IPS-18a (cell line): ENCODE measurements around the gene OR2T2.
"Not testable (repeated sequence)": the region's sequence is repeated elsewhere in the genome, so short reads cannot be mapped to it uniquely, and the experiment has no call there.

Experiments
- H3K27ac ChIP-seq: one replicate; pipeline ENCODE4 v1.5.1; 2013; ENCODE audit warnings: low read length
- H3K27me3 ChIP-seq: one replicate; pipeline ENCODE4 v1.6.1; 2013; ENCODE audit warnings: mild to moderate bottlenecking, low read length; ENCODE audit not compliant: control insufficient read depth, insufficient read depth
- H3K36me3 ChIP-seq: one replicate; pipeline ENCODE4 v1.6.1; 2013; ENCODE audit warnings: low read depth, low read length; ENCODE audit not compliant: control insufficient read depth
- H3K4me1 ChIP-seq: one replicate; pipeline ENCODE4 v1.6.1; 2013; ENCODE audit warnings: low read depth, low read length; ENCODE audit not compliant: control insufficient read depth
- H3K4me3 ChIP-seq: one replicate; pipeline ENCODE4 v1.5.1; 2013; ENCODE audit warnings: low read length
- H3K9ac ChIP-seq: one replicate; pipeline ENCODE4 v1.6.1; 2013; ENCODE audit warnings: mild to moderate bottlenecking, low read length, moderate library complexity
- H3K9me3 ChIP-seq: one replicate; pipeline ENCODE4 v1.6.1; 2013; ENCODE audit warnings: low read depth, low read length; ENCODE audit not compliant: control insufficient read depth

The OR2T2 gene, protein sequence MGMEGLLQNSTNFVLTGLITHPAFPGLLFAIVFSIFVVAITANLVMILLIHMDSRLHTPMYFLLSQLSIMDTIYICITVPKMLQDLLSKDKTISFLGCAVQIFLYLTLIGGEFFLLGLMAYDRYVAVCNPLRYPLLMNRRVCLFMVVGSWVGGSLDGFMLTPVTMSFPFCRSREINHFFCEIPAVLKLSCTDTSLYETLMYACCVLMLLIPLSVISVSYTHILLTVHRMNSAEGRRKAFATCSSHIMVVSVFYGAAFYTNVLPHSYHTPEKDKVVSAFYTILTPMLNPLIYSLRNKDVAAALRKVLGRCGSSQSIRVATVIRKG

DNA sequence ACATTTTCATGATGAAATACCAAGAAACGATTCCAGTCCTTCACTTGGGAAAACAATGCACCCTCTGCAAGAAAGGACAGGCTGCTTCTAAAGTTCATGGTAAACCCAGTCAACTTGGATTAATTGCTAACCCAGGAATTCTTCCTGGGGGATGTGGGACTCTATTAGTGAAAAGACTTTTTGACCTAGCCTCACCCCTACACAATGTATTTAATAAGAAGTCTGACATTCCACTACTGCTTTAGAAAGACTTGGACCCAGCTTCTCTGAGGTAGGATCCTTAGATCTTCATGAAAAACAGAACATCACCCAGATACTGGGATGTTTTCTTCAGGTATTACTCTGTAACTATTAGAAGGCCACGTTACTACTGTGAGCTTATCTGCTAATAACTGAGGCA lies at the start of gene OR2T2:
TSS of gene OR2T2 (plus strand) at position 239 of the 400 bp plus-strand sequence. CDS start 7,161 bp downstream, outside the sequence.
- not testable (repeated sequence) for H3K36me3 ChIP-seq, H3K9ac ChIP-seq, H3K27ac ChIP-seq, H3K27me3 ChIP-seq, H3K4me1 ChIP-seq, H3K4me3 ChIP-seq
- peaks cover 30% of the 10 kb centered on the region for H3K9me3 ChIP-seq

DNA sequence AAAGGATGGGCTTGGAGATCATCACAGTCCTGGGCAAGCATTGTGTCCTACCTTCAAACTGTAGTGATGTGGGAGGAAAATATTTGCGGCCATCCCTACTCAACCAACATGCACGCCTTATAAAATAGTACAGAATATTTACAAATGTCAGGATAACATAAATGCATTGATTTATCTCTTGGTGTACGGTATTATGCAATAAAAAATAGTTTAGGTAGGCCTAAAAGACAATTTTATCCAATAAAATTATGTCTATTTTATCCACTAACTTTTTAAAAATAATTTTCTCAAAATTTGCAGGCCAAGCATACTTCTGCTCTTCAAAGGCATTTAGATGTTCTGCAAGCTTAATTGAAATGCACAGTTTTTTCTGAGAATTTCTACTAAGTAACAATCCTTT lies 42.7 kb upstream of the OR2T2 start, which contains the start of gene OR2T1:
TSS of gene OR2T1 (plus strand) at position 301 of the 400 bp plus-strand sequence. CDS start 3,100 bp downstream, outside the sequence.
- Histone ChIP-seq H3K4me3 (no peak within 1 kb of the TSS), H3K4me1 (no peaks in the 10 kb centered on the region), H3K9ac (no peak within 1 kb of the TSS), H3K27ac (no peak within 1 kb of the TSS), H3K27me3 (no peaks in the 10 kb centered on the region), H3K9me3 (peaks cover 69% of the 10 kb centered on the region), H3K36me3 (no peaks in the 10 kb centered on the region)

DNA sequence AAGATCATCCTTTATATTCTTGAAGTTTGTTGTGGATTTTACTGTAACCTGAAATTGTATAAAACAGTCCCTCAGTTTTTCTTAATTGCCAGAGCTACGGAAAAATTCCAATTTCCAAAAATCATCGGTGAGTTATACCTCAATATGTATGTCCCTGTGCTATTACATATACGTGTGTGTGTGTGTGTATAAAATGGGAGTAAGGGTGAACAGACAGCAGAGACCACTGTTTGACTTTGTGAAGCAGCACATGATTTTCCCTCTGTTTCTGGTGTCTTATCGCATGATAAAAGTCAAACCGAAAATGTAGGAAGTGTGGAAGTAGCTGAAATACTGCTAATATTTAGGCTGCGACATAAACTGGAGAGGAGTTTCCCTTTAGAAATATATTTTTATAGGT lies 41.4 kb upstream of the OR2T2 start:
- H3K4me3 ChIP-seq, result no peak overlapping the region
- H3K9ac ChIP-seq, result no peak overlapping the region
- peaks cover 68% of the 10 kb centered on the region for H3K9me3 ChIP-seq
- no peaks in the 10 kb centered on the region for H3K27me3 ChIP-seq
- no peaks in the 10 kb centered on the region for H3K36me3 ChIP-seq
- H3K27ac ChIP-seq, result no peak overlapping the region
- H3K4me1 ChIP-seq, result no peaks in the 10 kb centered on the region

DNA sequence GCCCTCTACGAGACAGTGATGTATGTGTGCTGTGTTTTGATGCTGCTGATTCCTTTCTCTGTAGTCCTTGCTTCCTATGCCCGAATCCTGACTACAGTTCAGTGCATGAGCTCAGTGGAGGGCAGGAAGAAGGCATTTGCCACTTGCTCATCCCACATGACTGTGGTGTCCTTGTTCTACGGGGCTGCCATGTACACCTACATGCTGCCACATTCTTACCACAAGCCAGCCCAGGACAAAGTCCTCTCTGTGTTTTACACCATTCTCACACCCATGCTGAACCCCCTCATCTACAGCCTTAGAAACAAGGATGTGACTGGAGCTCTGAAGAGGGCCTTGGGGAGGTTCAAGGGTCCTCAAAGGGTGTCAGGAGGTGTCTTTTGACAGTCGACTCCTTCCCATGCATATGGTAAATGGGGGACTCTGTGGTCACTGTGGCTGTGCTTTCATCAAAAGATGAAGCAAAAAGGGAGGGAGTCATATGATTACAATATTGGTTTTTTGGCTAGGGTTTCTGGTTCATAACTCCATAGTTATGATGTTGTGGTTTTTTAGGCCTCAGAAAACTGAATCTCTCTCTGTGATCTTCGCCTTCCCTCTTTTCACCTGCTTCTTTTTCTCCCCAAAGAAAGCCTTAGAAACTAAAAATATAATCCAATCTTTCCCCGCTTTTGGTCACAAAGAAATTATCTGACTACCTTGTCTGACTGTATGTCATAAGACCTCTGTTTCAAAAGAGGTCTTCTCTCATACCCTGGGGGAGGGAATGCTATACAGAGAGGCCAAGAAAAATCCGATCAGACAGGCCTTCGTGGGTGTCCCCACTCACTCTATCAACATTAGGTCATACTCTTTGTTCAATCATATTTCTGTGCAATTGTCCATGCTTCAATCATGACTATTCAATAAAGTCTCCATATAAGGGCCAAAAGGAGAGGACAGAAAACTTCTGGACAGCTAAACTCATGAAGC lies 38.4 kb upstream of the OR2T2 start:
- no peak overlapping the region for H3K27ac ChIP-seq
- H3K36me3 ChIP-seq, result no peaks in the 10 kb centered on the region
- no peaks in the 10 kb centered on the region for H3K4me1 ChIP-seq
- H3K9me3 ChIP-seq, result peaks cover 58% of the 10 kb centered on the region
- no peak overlapping the region for H3K4me3 ChIP-seq
- no peak overlapping the region for H3K9ac ChIP-seq
- no peaks in the 10 kb centered on the region for H3K27me3 ChIP-seq

DNA sequence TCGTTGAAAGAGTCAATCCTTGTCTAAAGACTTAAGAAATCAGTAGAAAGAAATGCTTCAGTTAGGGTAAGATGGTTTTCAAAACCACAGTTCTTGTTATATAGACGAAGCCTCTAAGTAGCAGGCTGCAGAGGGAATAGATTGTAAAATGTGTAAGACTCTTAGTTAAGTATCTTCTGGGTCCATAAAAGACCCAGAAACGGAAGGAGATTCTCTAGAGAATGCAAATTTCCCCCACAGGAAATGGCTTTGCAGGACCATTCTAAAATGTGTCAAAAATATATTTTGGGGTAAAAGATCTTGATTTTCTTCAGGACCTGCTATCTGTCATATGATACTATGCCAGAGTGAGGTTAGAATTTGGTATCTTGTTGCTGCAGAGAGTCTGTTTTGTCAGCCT lies 29.2 kb upstream of the OR2T2 start:
- no peak overlapping the region for H3K27ac ChIP-seq
- H3K9me3 ChIP-seq, result peaks cover 68% of the 10 kb centered on the region
- H3K4me1 ChIP-seq, result no peaks in the 10 kb centered on the region
- H3K36me3 ChIP-seq, result no peaks in the 10 kb centered on the region
- no peak overlapping the region for H3K4me3 ChIP-seq
- H3K9ac ChIP-seq, result no peak overlapping the region
- no peaks in the 10 kb centered on the region for H3K27me3 ChIP-seq

DNA sequence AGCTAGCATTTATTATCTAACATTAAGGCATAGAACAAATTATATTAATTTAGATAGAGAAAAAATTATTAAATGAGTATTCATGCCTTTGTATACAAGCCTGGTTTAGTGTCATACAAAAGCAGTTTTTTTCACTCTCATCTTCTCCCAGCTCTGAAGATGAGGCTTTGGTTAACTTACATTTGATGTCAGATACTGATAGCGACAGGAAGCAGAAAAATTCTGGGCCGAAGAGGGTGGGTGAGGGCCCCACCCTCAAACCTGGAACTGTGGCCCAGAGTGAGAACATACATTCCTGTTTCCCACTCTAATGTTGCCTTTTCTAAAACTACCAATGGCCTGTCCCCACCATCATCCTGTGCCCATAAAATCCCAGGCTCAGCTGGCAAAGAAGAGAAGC lies 27.6 kb upstream of the OR2T2 start:
- no peak overlapping the region for H3K9ac ChIP-seq

DNA sequence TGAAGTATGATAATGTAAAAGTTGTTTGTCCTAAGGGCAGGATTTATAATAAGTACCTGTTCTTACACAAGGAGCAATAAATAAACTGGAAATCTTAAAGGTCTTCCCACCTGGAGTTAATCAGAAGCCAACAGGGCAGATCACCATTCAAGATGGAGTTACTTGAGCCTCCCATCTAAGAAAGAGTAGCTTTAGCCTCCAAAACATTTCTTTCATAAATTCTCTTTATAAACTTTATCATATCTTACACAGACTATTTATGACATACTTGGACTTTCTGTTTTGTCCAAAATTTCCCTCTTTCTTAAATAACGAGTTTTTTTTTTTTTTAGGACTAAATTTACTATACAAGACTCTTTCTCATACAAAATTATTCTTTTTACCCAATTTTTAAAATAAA lies 24.1 kb upstream of the OR2T2 start:
- peaks cover 61% of the 10 kb centered on the region for H3K9me3 ChIP-seq
- no peaks in the 10 kb centered on the region for H3K36me3 ChIP-seq
- H3K27me3 ChIP-seq, result no peaks in the 10 kb centered on the region

More for the DNA sequence above, 27.6 kb upstream of the OR2T2 start:
- Histone ChIP-seq H3K27me3 (no peaks in the 10 kb centered on the region), H3K36me3 (no peaks in the 10 kb centered on the region), H3K4me1 (no peaks in the 10 kb centered on the region), H3K9me3 (peaks cover 64% of the 10 kb centered on the region), H3K27ac (no peak overlapping the region), H3K4me3 (no peak overlapping the region)

DNA sequence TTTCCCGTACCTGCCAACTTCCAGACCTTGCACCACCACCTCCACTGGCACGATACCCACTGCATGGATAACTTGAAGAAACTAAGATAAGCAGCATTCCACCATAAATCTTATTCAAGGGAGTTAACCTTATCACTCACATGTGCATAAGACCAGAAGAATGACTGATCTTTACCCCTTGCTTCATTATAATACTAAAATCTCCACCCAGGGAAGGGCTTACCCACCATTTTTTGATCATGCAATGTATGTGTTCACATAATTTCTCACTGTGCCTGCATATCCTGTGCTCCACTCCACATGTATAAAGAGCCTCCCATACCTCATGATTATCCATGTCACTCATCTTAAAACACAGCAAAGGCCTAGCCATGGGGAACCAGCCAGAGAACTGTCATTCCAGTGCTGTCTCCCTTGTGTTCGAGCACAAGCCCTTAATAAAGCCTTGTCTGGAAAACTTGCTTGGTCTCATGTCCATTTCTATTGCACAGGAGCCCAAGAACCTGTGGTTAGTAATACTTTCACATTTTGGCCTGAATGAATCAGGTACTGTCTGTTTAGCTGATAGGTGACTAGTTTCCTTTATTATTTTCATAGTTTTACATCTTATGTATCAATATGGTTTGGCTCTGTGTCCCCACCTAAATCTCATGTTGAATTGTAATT lies 17.8 kb upstream of the OR2T2 start:
- H3K4me3 ChIP-seq, H3K36me3 ChIP-seq, H3K27ac ChIP-seq, H3K4me1 ChIP-seq, H3K27me3 ChIP-seq, H3K9ac ChIP-seq: not testable (repeated sequence)
- peaks cover 31% of the 10 kb centered on the region for H3K9me3 ChIP-seq

More for the DNA sequence above, 24.1 kb upstream of the OR2T2 start:
- no peaks in the 10 kb centered on the region for H3K4me1 ChIP-seq
- no peak overlapping the region for H3K4me3 ChIP-seq
- H3K9ac ChIP-seq, result no peak overlapping the region
- H3K27ac ChIP-seq, result no peak overlapping the region

DNA sequence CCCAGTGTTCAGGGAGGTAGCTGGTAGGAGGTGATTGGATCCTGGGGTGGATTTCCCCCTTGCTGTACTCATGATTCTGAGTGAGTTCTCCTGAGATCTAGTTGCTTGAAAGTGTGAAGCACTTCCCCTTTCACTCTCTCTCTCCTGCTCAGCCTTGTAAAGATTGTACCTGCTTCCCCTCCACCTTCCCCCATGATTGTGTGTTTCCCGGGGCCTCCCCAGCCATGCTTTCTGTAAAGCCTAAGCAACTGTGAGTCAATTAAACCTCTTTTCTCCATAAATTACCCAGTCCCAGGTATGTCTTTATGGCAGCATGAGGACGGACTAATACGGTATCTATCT lies 17.3 kb upstream of the OR2T2 start:
- H3K27me3 ChIP-seq, H3K4me3 ChIP-seq, H3K9ac ChIP-seq, H3K27ac ChIP-seq, H3K4me1 ChIP-seq, H3K36me3 ChIP-seq: not testable (repeated sequence)
- H3K9me3 ChIP-seq, result peaks cover 26% of the 10 kb centered on the region

DNA sequence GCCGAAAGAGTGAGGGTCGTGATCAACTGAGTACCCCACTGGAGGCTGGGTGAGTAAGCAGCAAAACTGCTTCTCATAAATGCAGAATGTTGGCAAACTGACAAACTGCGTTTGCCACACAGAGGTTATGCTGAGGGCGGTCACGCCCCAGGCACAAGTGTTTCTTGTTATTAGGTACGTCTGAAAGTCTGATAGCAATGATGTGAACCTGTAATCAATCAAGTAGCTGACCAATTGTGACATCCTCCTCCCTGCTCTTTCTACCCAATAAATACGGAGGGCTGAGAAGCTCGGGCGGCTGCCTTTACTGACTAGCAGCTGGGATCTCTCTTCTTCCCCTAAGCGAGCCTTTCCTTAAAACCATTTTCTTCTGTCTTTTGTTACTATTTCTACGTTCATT lies 13.8 kb upstream of the OR2T2 start:
- H3K27ac ChIP-seq, H3K27me3 ChIP-seq, H3K36me3 ChIP-seq, H3K9ac ChIP-seq, H3K4me3 ChIP-seq, H3K4me1 ChIP-seq: not testable (repeated sequence)
- H3K9me3 ChIP-seq, result peaks cover 26% of the 10 kb centered on the region

DNA sequence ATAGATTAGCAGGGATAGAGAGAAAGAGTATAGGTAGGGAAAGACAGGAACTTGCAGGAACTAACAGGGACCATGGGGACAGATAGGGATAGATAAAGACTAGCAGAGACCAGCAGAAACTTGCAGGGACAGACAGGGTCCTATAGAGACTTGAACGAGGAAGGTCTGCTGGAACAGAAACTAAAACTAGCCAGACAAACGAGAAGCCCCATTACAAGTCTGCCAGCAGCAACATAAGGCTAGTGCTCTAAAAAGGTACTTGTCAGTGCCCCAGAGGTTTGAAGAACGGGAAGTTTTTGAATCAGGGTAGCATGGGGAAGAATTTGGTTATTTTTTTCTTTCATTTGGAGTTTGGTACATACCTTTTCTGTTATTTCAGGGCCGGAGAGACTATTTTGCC lies 13.2 kb upstream of the OR2T2 start:
- H3K9me3 ChIP-seq, result peaks cover 23% of the 10 kb centered on the region
- not testable (repeated sequence) for H3K27ac ChIP-seq, H3K36me3 ChIP-seq, H3K27me3 ChIP-seq, H3K4me3 ChIP-seq, H3K9ac ChIP-seq, H3K4me1 ChIP-seq
